T47D (cell line): Measurements from ENCODE around the gene PHF21A.
"Not testable (repeated sequence)": the region's sequence is repeated elsewhere in the genome, so short reads cannot be mapped to it uniquely, and the experiment has no call there.

Experiments used
- DNase-seq, 2 experiments: peaks; one replicate each; pipeline versions ENCODE4 v3.0.0 to v3.0.0-alpha.2; 2011 to 2012; ENCODE audit warnings: low read depth in 1 of 2, low spot score in 1 of 2
- JUND ChIP-seq: IDR thresholded peaks from 2 replicates; pipeline ENCODE4 v1.6.1; 2012; ENCODE audit warnings: low read depth
- in situ Hi-C: cut with HindIII; loops from 2 replicates; pipeline ENCODE4 v1.10.0; 2016; ENCODE audit warnings: low sequenced_read_pairs, low pct_unique_long_range_greater_than_20kb

The PHF21A gene

GRCh38 chr11:46026606-46027293, 94.5 kb downstream of the PHF21A start:
- no peak for TF ChIP-seq JUND
- no peak for DNase-seq
- in situ Hi-C loops = no loop called here

DNA sequence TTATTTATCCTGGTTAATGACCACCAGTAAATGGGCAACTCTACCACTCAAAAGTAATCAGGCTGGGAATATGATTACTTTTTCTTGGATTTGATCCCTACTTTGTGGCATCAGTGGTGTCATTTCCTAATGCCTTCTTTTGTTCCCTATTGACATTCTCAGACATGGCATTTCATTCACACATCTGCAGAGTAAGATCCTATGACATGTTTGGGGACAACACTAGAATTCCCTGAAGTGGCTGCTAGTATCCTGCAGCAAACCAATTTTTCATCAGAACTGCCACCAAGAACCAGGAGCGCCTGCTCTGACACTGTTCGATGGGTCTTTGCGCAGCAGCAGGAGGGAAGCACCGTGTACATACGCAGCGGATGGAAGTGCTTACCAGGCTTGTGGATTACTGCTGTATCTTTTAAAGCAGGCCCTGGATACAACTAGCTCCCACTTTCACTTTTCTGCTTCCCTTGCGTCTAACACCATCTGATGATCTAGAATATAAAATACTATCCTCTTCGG, 101.1 kb downstream of the PHF21A start:
- no peak for DNase-seq
- in situ Hi-C loops = no loop called here
- TF ChIP-seq JUND = no peak

- in situ Hi-C loops = no loop called here
- TF ChIP-seq JUND = no peak
- no peak for DNase-seq
Observed at GRCh38 chr11:46018651-46019050, 102.6 kb downstream of the PHF21A start.

DNA sequence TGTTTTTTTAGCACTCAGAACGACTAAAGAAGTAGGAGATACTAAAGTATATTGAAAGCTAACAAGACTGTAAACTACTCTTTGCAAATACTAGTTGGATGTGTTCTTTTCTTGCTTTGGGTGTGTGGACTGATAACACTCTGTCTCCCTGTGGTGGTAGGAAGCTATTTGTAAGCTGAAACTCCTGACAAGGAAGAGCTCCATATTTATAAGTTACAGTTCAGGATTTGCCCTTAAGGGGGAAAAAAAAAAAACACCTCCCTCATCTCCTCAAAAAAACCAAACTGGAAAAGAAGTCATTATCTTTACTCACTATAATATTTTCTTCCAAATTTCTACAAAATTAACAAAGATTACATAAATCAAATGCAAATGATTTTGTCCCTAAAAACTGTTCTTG, 103.9 kb downstream of the PHF21A start:
- in situ Hi-C loops = no loop called here
- DNase-seq = no peak
- no peak for TF ChIP-seq JUND

DNA sequence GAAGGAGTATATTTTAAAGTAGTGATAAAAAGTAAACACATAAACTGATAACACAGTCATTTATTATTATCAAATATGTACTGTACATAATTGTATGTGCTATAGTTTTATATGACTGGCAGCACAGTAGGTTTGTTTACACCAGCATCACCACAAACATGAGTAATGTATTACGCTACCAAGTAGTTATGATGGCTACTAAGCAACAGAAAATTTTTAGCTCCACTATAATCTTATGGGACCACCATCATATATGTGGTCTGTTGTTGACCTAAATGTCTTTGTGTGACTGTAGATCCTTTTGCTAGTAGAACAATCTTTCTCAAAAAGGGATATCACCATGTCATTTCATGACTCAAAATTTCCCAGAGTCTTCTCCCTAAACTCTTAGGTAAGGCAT, 105.3 kb downstream of the PHF21A start:
- no peak for DNase-seq
- in situ Hi-C loops = no loop called here
- TF ChIP-seq JUND = no peak

DNA sequence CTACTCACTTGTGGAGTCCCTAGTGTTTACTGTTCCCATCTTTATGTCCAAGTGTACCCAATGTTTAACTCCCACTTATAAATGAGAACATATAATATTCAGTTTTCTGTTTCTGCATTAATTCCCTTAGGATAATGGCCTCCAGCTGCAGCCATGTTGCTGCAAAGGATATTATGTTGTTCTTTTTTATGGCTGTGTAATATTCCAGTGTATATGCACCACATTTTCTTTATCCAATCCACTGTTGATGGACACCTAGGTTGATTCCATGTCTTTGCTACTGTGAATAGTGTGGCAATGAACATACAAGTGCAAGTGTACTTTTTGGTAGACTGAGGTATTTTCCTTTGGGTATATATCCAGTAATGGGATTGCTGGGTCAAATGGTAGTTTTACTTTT, 107.1 kb downstream of the PHF21A start:
- in situ Hi-C loops, DNase-seq: not testable (repeated sequence)

GRCh38 chr11:46012185-46012584, 109.1 kb downstream of the PHF21A start:
- in situ Hi-C loops = no loop called here

DNA sequence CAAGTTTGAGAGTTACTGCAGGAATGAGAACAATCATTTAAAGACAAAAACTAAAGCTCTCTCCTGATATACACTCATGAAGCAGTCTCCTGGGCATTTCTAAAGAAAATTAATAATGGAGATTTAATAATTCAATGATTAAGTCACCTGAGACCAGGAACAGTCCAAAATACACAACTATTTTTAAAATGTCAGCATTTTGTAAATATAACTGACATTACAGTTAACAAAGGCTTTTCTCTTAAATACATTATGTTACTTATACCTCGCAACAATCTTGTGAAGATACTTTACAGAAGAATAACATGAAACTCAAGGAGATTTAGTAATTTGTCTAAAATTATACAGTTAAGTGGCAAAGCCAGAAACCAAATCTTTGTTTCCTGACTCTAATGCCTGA, 111.2 kb downstream of the PHF21A start:
- TF ChIP-seq JUND = no peak
- in situ Hi-C loops = no loop called here
- no peak for DNase-seq

More at GRCh38 chr11:46012185-46012584, 109.1 kb downstream of the PHF21A start:
- no peak for TF ChIP-seq JUND
- no peak for DNase-seq

DNA sequence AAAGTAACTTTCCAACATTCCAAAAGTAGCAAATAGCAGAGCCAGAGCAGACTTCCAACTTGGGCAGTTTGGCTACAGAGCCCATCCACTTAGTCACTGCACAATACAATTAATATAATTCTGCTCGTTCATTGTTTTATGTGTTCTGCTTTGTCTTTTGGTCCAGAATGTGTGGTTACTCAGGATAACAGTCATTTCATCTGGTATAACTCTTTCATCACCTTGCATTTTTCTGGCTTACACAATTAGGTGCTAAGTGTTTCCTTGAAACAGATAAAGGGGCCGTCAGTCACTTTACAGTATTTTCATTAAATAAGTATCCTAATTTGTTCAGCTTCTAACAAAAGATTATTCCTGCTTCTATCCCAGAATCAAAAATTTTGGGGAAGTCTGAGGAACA, 111.6 kb downstream of the PHF21A start:
- TF ChIP-seq JUND = no peak
- no peak for DNase-seq
- in situ Hi-C loops = no loop called here

GRCh38 chr11:46006418-46007070, 114.7 kb downstream of the PHF21A start:
- peak; percentile 62 to 87 for DNase-seq
- in situ Hi-C loops = no loop called here
- no peak for TF ChIP-seq JUND

- no peak for DNase-seq
- no peak for TF ChIP-seq JUND
- in situ Hi-C loops = no loop called here
Observed at GRCh38 chr11:46003572-46003971, 117.7 kb downstream of the PHF21A start.

DNA sequence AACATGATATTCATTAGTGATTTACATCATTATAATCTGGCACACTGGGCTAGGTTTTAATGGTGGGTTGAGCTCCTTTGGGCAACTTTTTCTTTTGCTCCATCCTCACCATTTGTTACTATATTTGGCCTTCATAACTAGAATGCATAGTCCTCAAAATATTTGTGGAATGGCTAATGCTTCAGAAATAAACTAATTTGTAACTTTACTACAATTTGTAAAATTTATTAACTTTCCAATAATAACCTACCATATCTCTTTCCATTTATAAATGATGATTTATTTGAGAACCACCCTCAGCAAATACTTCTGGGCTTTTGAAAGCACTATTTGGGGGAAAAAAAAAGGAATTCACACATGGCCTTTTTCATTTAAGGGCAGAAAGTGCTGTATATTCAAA, 119.1 kb downstream of the PHF21A start:
- in situ Hi-C loops = no loop called here
- no peak for TF ChIP-seq JUND
- no peak for DNase-seq

GRCh38 chr11:46001448-46001914, 119.8 kb downstream of the PHF21A start:
- no peak for DNase-seq
- TF ChIP-seq JUND = no peak
- in situ Hi-C loops = no loop called here
